ENCODE data around the gene CNTN3.

DNA sequence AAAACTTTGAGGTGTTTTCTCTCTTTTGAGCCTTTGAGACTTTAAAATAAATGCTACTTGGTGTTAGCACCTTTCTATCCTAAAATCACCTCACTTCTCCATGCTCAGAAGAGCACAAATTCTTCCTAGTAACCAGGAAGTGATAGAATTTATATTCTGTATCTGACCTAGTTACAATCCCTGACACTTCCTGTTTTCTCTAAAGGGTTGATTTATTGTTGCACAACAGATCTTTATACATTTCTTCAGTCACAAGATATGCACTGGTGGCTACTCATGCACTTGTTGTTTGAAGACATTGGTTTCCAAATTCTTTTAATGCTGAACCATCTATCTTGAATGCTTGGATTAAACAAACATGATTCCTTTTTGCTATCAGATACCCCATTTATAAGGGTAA lies 47.2 kb upstream of the CNTN3 start:
- TF ChIP-seq, protein P1, sequence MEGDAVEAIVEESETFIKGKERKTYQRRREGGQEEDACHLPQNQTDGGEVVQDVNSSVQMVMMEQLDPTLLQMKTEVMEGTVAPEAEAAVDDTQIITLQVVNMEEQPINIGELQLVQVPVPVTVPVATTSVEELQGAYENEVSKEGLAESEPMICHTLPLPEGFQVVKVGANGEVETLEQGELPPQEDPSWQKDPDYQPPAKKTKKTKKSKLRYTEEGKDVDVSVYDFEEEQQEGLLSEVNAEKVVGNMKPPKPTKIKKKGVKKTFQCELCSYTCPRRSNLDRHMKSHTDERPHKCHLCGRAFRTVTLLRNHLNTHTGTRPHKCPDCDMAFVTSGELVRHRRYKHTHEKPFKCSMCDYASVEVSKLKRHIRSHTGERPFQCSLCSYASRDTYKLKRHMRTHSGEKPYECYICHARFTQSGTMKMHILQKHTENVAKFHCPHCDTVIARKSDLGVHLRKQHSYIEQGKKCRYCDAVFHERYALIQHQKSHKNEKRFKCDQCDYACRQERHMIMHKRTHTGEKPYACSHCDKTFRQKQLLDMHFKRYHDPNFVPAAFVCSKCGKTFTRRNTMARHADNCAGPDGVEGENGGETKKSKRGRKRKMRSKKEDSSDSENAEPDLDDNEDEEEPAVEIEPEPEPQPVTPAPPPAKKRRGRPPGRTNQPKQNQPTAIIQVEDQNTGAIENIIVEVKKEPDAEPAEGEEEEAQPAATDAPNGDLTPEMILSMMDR (conservative IDR thresholded peaks at IDR 0.05; ENCODE audit: low read depth, low read length) = no peak
- no peak for TF ChIP-seq EZH2phosphoT487 (IDR thresholded peaks at IDR 0.05; ENCODE audit: borderline replicate concordance, low read length)

All from PC-3 (cell line).